NCI-H2171 (cell line): ENCODE data around the gene SIRT1.
"Not testable (repeated sequence)": the region's sequence is repeated elsewhere in the genome, so short reads cannot be mapped to it uniquely, and the experiment has no call there.

ENCODE experiments used
- DNase-seq: peaks from one replicate; lab custom pipeline; 2025; lab: John Stamatoyannopoulos, UW

SIRT1 gene

GRCh38 chr10:67884313-67884841, at the start of gene SIRT1:
TSS of gene SIRT1 (plus strand) at chr10:67884656. CDS start at chr10:67884722, 66 bp downstream.
- peak; percentile 83 for DNase-seq

GRCh38 chr10:67835541-67836394, 48.7 kb upstream of the SIRT1 start:
- not testable (repeated sequence) for DNase-seq

GRCh38 chr10:67836488-67836887, 48.0 kb upstream of the SIRT1 start:
- DNase-seq = no peak

GRCh38 chr10:67836972-67837371, 47.5 kb upstream of the SIRT1 start:
- DNase-seq = no peak

- peak; percentile 49 for DNase-seq
Observed at GRCh38 chr10:67837541-67838314, 46.7 kb upstream of the SIRT1 start, which contains the start of gene DNAJC12. TSS of gene DNAJC12 (minus strand) at chr10:67838188. CDS start at chr10:67838011, 177 bp downstream.

- DNase-seq = not testable (repeated sequence)
Observed at GRCh38 chr10:67839511-67839910, 44.9 kb upstream of the SIRT1 start.

- no peak for DNase-seq
Observed at GRCh38 chr10:67839951-67840350, 44.5 kb upstream of the SIRT1 start.

- DNase-seq = no peak
Observed at GRCh38 chr10:67841737-67842136, 42.7 kb upstream of the SIRT1 start.

GRCh38 chr10:67843284-67843683, 41.2 kb upstream of the SIRT1 start:
- DNase-seq = no peak

GRCh38 chr10:67849331-67850011, 35.0 kb upstream of the SIRT1 start:
- peak; percentile 67 for DNase-seq

GRCh38 chr10:67851186-67851585, 33.3 kb upstream of the SIRT1 start:
- no peak for DNase-seq

- no peak for DNase-seq
Observed at GRCh38 chr10:67852761-67853160, 31.7 kb upstream of the SIRT1 start.

GRCh38 chr10:67853512-67853911, 30.9 kb upstream of the SIRT1 start:
- no peak for DNase-seq

- DNase-seq = no peak
Observed at GRCh38 chr10:67858971-67859370, 25.5 kb upstream of the SIRT1 start.

GRCh38 chr10:67861750-67862432, 22.6 kb upstream of the SIRT1 start:
- DNase-seq = peak; percentile 18

- no peak for DNase-seq
Observed at GRCh38 chr10:67863094-67863493, 21.4 kb upstream of the SIRT1 start.

GRCh38 chr10:67864607-67865371, 19.7 kb upstream of the SIRT1 start:
- no peak for DNase-seq

GRCh38 chr10:67868132-67868531, 16.3 kb upstream of the SIRT1 start:
- DNase-seq = no peak

GRCh38 chr10:67869996-67870395, 14.5 kb upstream of the SIRT1 start:
- DNase-seq = no peak

- no peak for DNase-seq
Observed at GRCh38 chr10:67875340-67876238, 8.9 kb upstream of the SIRT1 start.
